Neural progenitor cell (in vitro differentiated cells): Measurements from ENCODE around the gene PPP4C.

Experiments
- EZH2phosphoT487 ChIP-seq: fragments of 200-600 bp; sonication (generic); IDR thresholded peaks from 2 replicates; pipeline ENCODE4 v1.6.1; 2017; ENCODE audit warnings: antibody characterized with exemption
- TF ChIP-seq, protein P1 (sequence below): fragments of 200-600 bp; sonication (generic); IDR thresholded peaks from 2 replicates; pipeline ENCODE4 v1.5.1; 2017; ENCODE audit warnings: antibody characterized with exemption, mild to moderate bottlenecking

- TF ChIP-seq, protein P1, sequence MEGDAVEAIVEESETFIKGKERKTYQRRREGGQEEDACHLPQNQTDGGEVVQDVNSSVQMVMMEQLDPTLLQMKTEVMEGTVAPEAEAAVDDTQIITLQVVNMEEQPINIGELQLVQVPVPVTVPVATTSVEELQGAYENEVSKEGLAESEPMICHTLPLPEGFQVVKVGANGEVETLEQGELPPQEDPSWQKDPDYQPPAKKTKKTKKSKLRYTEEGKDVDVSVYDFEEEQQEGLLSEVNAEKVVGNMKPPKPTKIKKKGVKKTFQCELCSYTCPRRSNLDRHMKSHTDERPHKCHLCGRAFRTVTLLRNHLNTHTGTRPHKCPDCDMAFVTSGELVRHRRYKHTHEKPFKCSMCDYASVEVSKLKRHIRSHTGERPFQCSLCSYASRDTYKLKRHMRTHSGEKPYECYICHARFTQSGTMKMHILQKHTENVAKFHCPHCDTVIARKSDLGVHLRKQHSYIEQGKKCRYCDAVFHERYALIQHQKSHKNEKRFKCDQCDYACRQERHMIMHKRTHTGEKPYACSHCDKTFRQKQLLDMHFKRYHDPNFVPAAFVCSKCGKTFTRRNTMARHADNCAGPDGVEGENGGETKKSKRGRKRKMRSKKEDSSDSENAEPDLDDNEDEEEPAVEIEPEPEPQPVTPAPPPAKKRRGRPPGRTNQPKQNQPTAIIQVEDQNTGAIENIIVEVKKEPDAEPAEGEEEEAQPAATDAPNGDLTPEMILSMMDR, result no peak
- no peak for TF ChIP-seq EZH2phosphoT487
Observed at GRCh38 chr16:30030011-30030685, 45.6 kb upstream of the PPP4C start.
